Anterior cingulate cortex (tissue), 58 donors: ENCODE data around the gene CLCN2.

Experiments used
- DNase-seq, 58 donors: peaks; one replicate each; lab custom pipeline; 2025; lab: John Stamatoyannopoulos, UW

The CLCN2 gene

GRCh38 chr3:184306341-184306972, 54.9 kb downstream of the CLCN2 start:
- no peak for DNase-seq

- no peak for DNase-seq
These were observed 55.8 kb downstream of the CLCN2 start for GRCh38 chr3:184305577-184305976.

GRCh38 chr3:184300378-184300720, 61.1 kb downstream of the CLCN2 start:
- no peak for DNase-seq

- peak in 1 of 58 donors; percentile 53 for DNase-seq
These were observed 61.7 kb downstream of the CLCN2 start for GRCh38 chr3:184299488-184300377.

GRCh38 chr3:184298759-184299487, 62.5 kb downstream of the CLCN2 start, which contains the start of gene PSMD2:
PSMD2 (plus strand) TSS chr3:184299241; CDS start chr3:184299267, 26 bp downstream.
- DNase-seq, result peak; percentile 73 to 99 (median 96)

- DNase-seq, result no peak
These were observed 64.8 kb downstream of the CLCN2 start for GRCh38 chr3:184296616-184297015.
